H9 (cell line): ENCODE measurements around the gene JAK1. TPM values are rescaled to one million over a fixed set of nuclear protein-coding genes. Genes with fewer than 3 reads are reported as not detected.

Experiments
- DNase-seq: peaks from one replicate; pipeline ENCODE4 v3.0.0-alpha.2; 2017
- H2AFZ ChIP-seq: one replicate; pipeline ENCODE4 v1.6.1; 2013; ENCODE audit warnings: mild to moderate bottlenecking, low read length, control low read depth, moderate library complexity
- H2AK5ac ChIP-seq: 2 replicates; pipeline ENCODE4 v1.6.1; 2013; ENCODE audit warnings: low read length, control low read depth, mixed read lengths; ENCODE audit not compliant: insufficient read length
- H2BK120ac ChIP-seq: one replicate; pipeline ENCODE4 v1.6.1; 2013; ENCODE audit warnings: low read depth, mild to moderate bottlenecking, low read length, control low read depth, inconsistent platforms; ENCODE audit not compliant: poor library complexity, severe bottlenecking
- H2BK12ac ChIP-seq: 2 replicates; pipeline ENCODE4 v1.6.1; 2013; ENCODE audit warnings: low read length, control low read depth, mixed read lengths, low read depth; ENCODE audit not compliant: insufficient read length
- H2BK15ac ChIP-seq: 2 replicates; pipeline ENCODE4 v1.6.1; 2013; ENCODE audit warnings: low read depth, low read length, control low read depth
- H2BK20ac ChIP-seq: one replicate; pipeline ENCODE4 v1.6.1; 2013; ENCODE audit warnings: low read depth, mild to moderate bottlenecking, low read length, control low read depth, inconsistent platforms; ENCODE audit not compliant: poor library complexity, severe bottlenecking
- H2BK5ac ChIP-seq: 2 replicates; pipeline ENCODE4 v1.6.1; 2013; ENCODE audit warnings: low read length, control low read depth, mixed read lengths; ENCODE audit not compliant: insufficient read length
- H3K14ac ChIP-seq: 2 replicates; pipeline ENCODE4 v1.6.1; 2013; ENCODE audit warnings: low read length, control low read depth; ENCODE audit not compliant: insufficient read depth
- H3K18ac ChIP-seq: 2 replicates; pipeline ENCODE4 v1.6.1; 2013; ENCODE audit warnings: low read depth, mild to moderate bottlenecking, mixed read lengths, low read length, control low read depth; ENCODE audit not compliant: insufficient read length
- H3K23ac ChIP-seq: 2 replicates; pipeline ENCODE4 v1.6.1; 2013; ENCODE audit warnings: low read length, control low read depth, mixed read lengths, low read depth; ENCODE audit not compliant: insufficient read length
- H3K23me2 ChIP-seq: 2 replicates; pipeline ENCODE4 v1.6.1; 2013; ENCODE audit warnings: low read depth, mild to moderate bottlenecking, mixed read lengths, low read length, control low read depth; ENCODE audit not compliant: insufficient read length, poor library complexity, severe bottlenecking
- H3K27ac ChIP-seq: 2 replicates; pipeline ENCODE4 v1.5.1; 2013; ENCODE audit warnings: low read length, control low read depth, mixed read lengths, low read depth; ENCODE audit not compliant: insufficient read length
- H3K27me3 ChIP-seq: 2 replicates; pipeline ENCODE4 v1.6.1; 2013; ENCODE audit warnings: low read length, control low read depth, inconsistent platforms; ENCODE audit not compliant: insufficient read depth
- H3K4ac ChIP-seq: 2 replicates; pipeline ENCODE4 v1.6.1; 2013; ENCODE audit warnings: low read depth, mild to moderate bottlenecking, control low read depth, inconsistent platforms, low read length, moderate library complexity
- H3K4me1 ChIP-seq: 2 replicates; pipeline ENCODE4 v1.6.1; 2013; ENCODE audit warnings: low read length, control low read depth, inconsistent platforms; ENCODE audit not compliant: insufficient read depth
- H3K4me2 ChIP-seq: 2 replicates; pipeline ENCODE4 v1.6.1; 2013; ENCODE audit warnings: low read length, control low read depth, mixed read lengths; ENCODE audit not compliant: insufficient read length, insufficient read depth
- H3K56ac ChIP-seq: 2 replicates; pipeline ENCODE4 v1.6.1; 2013; ENCODE audit warnings: low read depth, mild to moderate bottlenecking, mixed read lengths, low read length, control low read depth; ENCODE audit not compliant: insufficient read length
- H3K79me1 ChIP-seq: 2 replicates; pipeline ENCODE4 v1.6.1; 2013; ENCODE audit warnings: low read depth, mild to moderate bottlenecking, moderate library complexity, low read length, control low read depth, inconsistent platforms; ENCODE audit not compliant: insufficient read depth, poor library complexity, severe bottlenecking
- H3K79me2 ChIP-seq: 2 replicates; pipeline ENCODE4 v1.6.1; 2013; ENCODE audit warnings: low read length, control low read depth, inconsistent platforms; ENCODE audit not compliant: insufficient read depth
- H3K9ac ChIP-seq: 2 replicates; pipeline ENCODE4 v1.6.1; 2013; ENCODE audit warnings: low read length, control low read depth, mixed read lengths; ENCODE audit not compliant: insufficient read length; ENCODE audit errors: extremely low read depth
- H3K9me3 ChIP-seq: one replicate; pipeline ENCODE4 v1.6.1; 2013; ENCODE audit warnings: low read depth, low read length, inconsistent platforms; ENCODE audit not compliant: control insufficient read depth
- H3T11ph ChIP-seq: one replicate; pipeline ENCODE4 v1.6.1; 2013; ENCODE audit warnings: mild to moderate bottlenecking, low read length, control low read depth, inconsistent platforms
- H4K20me1 ChIP-seq: one replicate; pipeline ENCODE4 v1.6.1; 2013; ENCODE audit not compliant: control insufficient read depth, insufficient read length, insufficient read depth
- H4K5ac ChIP-seq: 2 replicates; pipeline ENCODE4 v1.6.1; 2013; ENCODE audit warnings: low read depth, mild to moderate bottlenecking, mixed read lengths, low read length, control low read depth; ENCODE audit not compliant: insufficient read length
- H4K8ac ChIP-seq: replicated peaks from 2 replicates; pipeline ENCODE4 v1.6.1; 2013; ENCODE audit warnings: low read length, control low read depth, mixed read lengths, low read depth; ENCODE audit not compliant: insufficient read length
- H4K91ac ChIP-seq: 2 replicates; pipeline ENCODE4 v1.6.1; 2013; ENCODE audit warnings: low read depth, mild to moderate bottlenecking, moderate library complexity, mixed read lengths, low read length, control low read depth; ENCODE audit not compliant: insufficient read length
- H3K27ac Mint-ChIP-seq, 3 experiments: 2 replicates in 2 of 3; 3 replicates in 1 of 3; pipeline ENCODE4 v1.8.0; 2020 to 2021; ENCODE audit warnings: mixed read lengths in 3 of 3, mild to moderate bottlenecking in 1 of 3, moderate library complexity in 1 of 3
- H3K27me3 Mint-ChIP-seq: 2 replicates; pipeline ENCODE4 v1.8.0; 2021; ENCODE audit warnings: low read depth, mild to moderate bottlenecking, moderate library complexity, mixed read lengths
- H3K36me3 Mint-ChIP-seq, 3 experiments: 2 replicates in 2 of 3; 3 replicates in 1 of 3; pipeline ENCODE4 v1.8.0; 2020 to 2021; ENCODE audit warnings: low read depth in 3 of 3, mixed read lengths in 3 of 3; ENCODE audit not compliant: insufficient read depth in 1 of 3
- H3K4me1 Mint-ChIP-seq, 2 experiments: 2 replicates each; pipeline ENCODE4 v1.8.0; 2020; ENCODE audit warnings: mixed read lengths in 2 of 2
- H3K4me3 Mint-ChIP-seq, 2 experiments: 2 replicates in 1 of 2; 3 replicates in 1 of 2; pipeline ENCODE4 v1.8.0; 2020 to 2021; ENCODE audit warnings: mild to moderate bottlenecking in 2 of 2, mixed read lengths in 2 of 2, moderate library complexity in 1 of 2
- H3K9me3 Mint-ChIP-seq, 2 experiments: 2 replicates in 1 of 2; 3 replicates in 1 of 2; pipeline ENCODE4 v1.8.0; 2020; ENCODE audit warnings: mild to moderate bottlenecking in 2 of 2, mixed read lengths in 2 of 2, moderate library complexity in 1 of 2
- WGBS: extraction: QIAGEN DNeasy Blood & Tissue Kit; methylation state at CpG from one replicate; pipeline ENCODE4 v1.1.7; 2013; ENCODE audit warnings: missing lambda C conversion rate, low lambda C conversion rate, mixed read lengths; ENCODE audit not compliant: insufficient read length; ENCODE audit errors: extremely low coverage; 5-methylcytosine and 5-hydroxymethylcytosine counted together
- total RNA-seq: library from RNA; stranded (reverse); gene quantifications from 2 replicates; pipeline ENCODE4 v1.2.1, GENCODE V29; 2021
- TF ChIP-seq, protein P1 (sequence below): fragments of 200-600 bp; sonication (generic); conservative IDR thresholded peaks from 3 replicates; pipeline ENCODE4 v1.8.0; 2021; ENCODE audit warnings: antibody characterized with exemption, mild to moderate bottlenecking

Gene JAK1
- total RNA-seq, 1 experiment from 2014 or later, result 12.8 TPM

DNA sequence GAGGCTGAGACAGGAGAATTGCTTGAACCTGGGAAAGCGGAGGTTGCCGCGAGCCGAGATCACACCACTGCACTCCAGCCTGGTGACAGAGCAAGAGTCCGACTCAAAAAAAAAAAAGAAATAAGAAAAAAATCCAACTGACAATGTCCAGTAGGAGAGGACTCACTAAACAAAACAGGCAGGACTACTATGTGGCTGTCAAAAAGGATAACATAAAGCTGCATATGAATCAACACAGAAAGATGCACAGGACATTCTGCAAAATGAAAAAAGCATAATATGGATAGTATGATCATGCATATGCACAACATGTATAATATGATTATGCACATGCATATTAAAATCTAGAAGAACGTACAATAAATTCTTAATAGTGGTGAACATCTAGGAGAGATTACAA, 80.7 kb downstream of the JAK1 start:
- Mint-ChIP-seq H3K4me1 (peaks cover 30 to 34% of the 10 kb centered on the region in 2 experiments), H3K27ac (no peak overlapping the region), H3K9me3 (no peaks in the 10 kb centered on the region), H3K4me3 (no peak overlapping the region), H3K36me3 (no peaks in the 10 kb centered on the region), H3K27me3 (no peaks in the 10 kb centered on the region)
- no peak overlapping the region for H3K23ac ChIP-seq
- no peak for DNase-seq
- H2AK5ac ChIP-seq, result no peak overlapping the region
- H4K20me1 ChIP-seq, result no peaks in the 10 kb centered on the region
- no peak overlapping the region for H4K8ac ChIP-seq
- H3K9ac ChIP-seq, result no peak overlapping the region
- H3T11ph ChIP-seq, result no peak overlapping the region
- no CpG with 5 or more reads among the region's 6 CpGs for WGBS
- H4K5ac ChIP-seq, result no peak overlapping the region
- no peak overlapping the region for H2BK20ac ChIP-seq
- no peak overlapping the region for H3K4ac ChIP-seq
- H2BK15ac ChIP-seq, result no peak overlapping the region
- no peak overlapping the region for H3K18ac ChIP-seq
- H2BK5ac ChIP-seq, result no peak overlapping the region
- no peak overlapping the region for H4K91ac ChIP-seq
- no peak overlapping the region for H3K27ac ChIP-seq
- H3K79me2 ChIP-seq, result no peaks in the 10 kb centered on the region
- no peak overlapping the region for H2BK12ac ChIP-seq
- H3K14ac ChIP-seq, result no peak overlapping the region
- no peaks in the 10 kb centered on the region for H3K79me1 ChIP-seq
- TF ChIP-seq, protein P1, sequence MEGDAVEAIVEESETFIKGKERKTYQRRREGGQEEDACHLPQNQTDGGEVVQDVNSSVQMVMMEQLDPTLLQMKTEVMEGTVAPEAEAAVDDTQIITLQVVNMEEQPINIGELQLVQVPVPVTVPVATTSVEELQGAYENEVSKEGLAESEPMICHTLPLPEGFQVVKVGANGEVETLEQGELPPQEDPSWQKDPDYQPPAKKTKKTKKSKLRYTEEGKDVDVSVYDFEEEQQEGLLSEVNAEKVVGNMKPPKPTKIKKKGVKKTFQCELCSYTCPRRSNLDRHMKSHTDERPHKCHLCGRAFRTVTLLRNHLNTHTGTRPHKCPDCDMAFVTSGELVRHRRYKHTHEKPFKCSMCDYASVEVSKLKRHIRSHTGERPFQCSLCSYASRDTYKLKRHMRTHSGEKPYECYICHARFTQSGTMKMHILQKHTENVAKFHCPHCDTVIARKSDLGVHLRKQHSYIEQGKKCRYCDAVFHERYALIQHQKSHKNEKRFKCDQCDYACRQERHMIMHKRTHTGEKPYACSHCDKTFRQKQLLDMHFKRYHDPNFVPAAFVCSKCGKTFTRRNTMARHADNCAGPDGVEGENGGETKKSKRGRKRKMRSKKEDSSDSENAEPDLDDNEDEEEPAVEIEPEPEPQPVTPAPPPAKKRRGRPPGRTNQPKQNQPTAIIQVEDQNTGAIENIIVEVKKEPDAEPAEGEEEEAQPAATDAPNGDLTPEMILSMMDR, result no peak
- H3K27me3 ChIP-seq, result no peaks in the 10 kb centered on the region
- no peaks in the 10 kb centered on the region for H3K9me3 ChIP-seq
- H3K4me2 ChIP-seq, result no peak overlapping the region
- no peak overlapping the region for H3K56ac ChIP-seq
- H3K4me1 ChIP-seq, result peaks cover 7% of the 10 kb centered on the region; the same call in 1 of the 2 replicates
- H2BK120ac ChIP-seq, result no peak overlapping the region
- no peaks in the 10 kb centered on the region for H3K23me2 ChIP-seq
- H2AFZ ChIP-seq, result no peak overlapping the region
